GM12878 (cell line): Measurements from ENCODE around the gene SMIM14. TPM values are rescaled to one million over a fixed set of nuclear protein-coding genes. Genes with fewer than 3 reads are reported as not detected.

Experiments used
- ATAC-seq: fragments of 200-7000 bp; cut with Tn5 transposase; 3 replicates; pipeline ENCODE4 v1.9.1; 2020; ENCODE audit warnings: mild to moderate bottlenecking, moderate library complexity
- BruUV-seq: library from RNA; stranded (reverse); fragments of 400-500 nt; replicated peaks from 2 replicates; lab custom pipeline; 2021; lab: Mats Ljungman, UMichigan
- CTCF ChIA-PET: fragments of 300-600 bp; sonication (Branson Sonifier 250); formaldehyde crosslinking; extraction: SDS; loops from one replicate; lab custom pipeline; 2021; ENCODE audit warnings: inconsistent platforms; lab: Yijun Ruan, JAX
- POLR2A ChIA-PET: fragments of 350-600 bp; formaldehyde crosslinking; extraction: SDS; loops from one replicate; lab custom pipeline; 2021; ENCODE audit warnings: inconsistent platforms; lab: Charles Lee
- RAD21 ChIA-PET: fragments of 300-600 bp; sonication (Branson Sonifier 250); formaldehyde crosslinking; loops from one replicate; lab custom pipeline; 2023; ENCODE audit warnings: antibody characterized with exemption; ENCODE audit not compliant: unreplicated experiment; lab: Charles Lee
- SMC1A ChIA-PET: fragments of 300-600 bp; sonication (Branson Sonifier 250); formaldehyde crosslinking; loops from one replicate; lab custom pipeline; 2023; ENCODE audit not compliant: unreplicated experiment, uncharacterized antibody; lab: Charles Lee
- DNase-seq: peaks from one replicate; pipeline ENCODE4 v3.0.0-alpha.2; 2011; ENCODE audit warnings: low read depth, low spot score
- FAIRE-seq: peaks from 3 replicates; lab custom pipeline; 2011; peaks lifted over from hg19 to GRCh38; lab: Jason Lieb, UNC
- H2AFZ ChIP-seq: 2 replicates; pipeline ENCODE4 v1.6.0; 2011; ENCODE audit warnings: low read depth, low read length, control low read depth; ENCODE audit not compliant: control insufficient read depth
- H3K27ac ChIP-seq: 2 replicates; pipeline ENCODE4 v1.5.1; 2011; ENCODE audit warnings: control low read depth; ENCODE audit not compliant: control insufficient read depth, insufficient read depth
- H3K27me3 ChIP-seq, 2 experiments: replicated peaks in 1 of 2; 2 replicates each; pipeline versions ENCODE4 v1.6.0 to v1.6.1; 2011; ENCODE audit warnings: low read length in 1 of 2; ENCODE audit not compliant: control insufficient read depth in 2 of 2, insufficient read depth in 2 of 2
- H3K36me3 ChIP-seq, 2 experiments: 2 replicates each; pipeline ENCODE4 v1.5.1; 2011; ENCODE audit warnings: low read length in 1 of 2; ENCODE audit not compliant: control insufficient read depth in 2 of 2, insufficient read depth in 2 of 2
- H3K4me1 ChIP-seq: 2 replicates; pipeline ENCODE4 v1.6.1; 2011; ENCODE audit warnings: mild to moderate bottlenecking, low read length, moderate library complexity, mixed read lengths; ENCODE audit not compliant: control insufficient read depth, insufficient read depth
- H3K4me2 ChIP-seq: 2 replicates; pipeline ENCODE4 v1.6.0; 2011; ENCODE audit warnings: control low read depth; ENCODE audit not compliant: control insufficient read depth, insufficient read depth
- H3K4me3 ChIP-seq: fragments of 200-600 bp; sonication (generic); 2 replicates; pipeline ENCODE4 v1.5.1; 2016
- H3K79me2 ChIP-seq: 2 replicates; pipeline ENCODE4 v1.6.0; 2011; ENCODE audit warnings: low read length; ENCODE audit not compliant: control insufficient read depth, insufficient read depth
- H3K9ac ChIP-seq: 2 replicates; pipeline ENCODE4 v1.8.0; 2011; ENCODE audit warnings: low read length, control low read depth, mixed read lengths; ENCODE audit not compliant: control insufficient read depth, insufficient read depth
- H3K9me3 ChIP-seq: replicated peaks from 3 replicates; pipeline ENCODE4 v1.5.1; 2011; ENCODE audit warnings: mild to moderate bottlenecking, low read length; ENCODE audit not compliant: control insufficient read depth, insufficient read depth
- H4K20me1 ChIP-seq: 2 replicates; pipeline ENCODE4 v1.6.0; 2011; ENCODE audit not compliant: control insufficient read depth, insufficient read depth
- CBX3 ChIP-seq: fragments of 200-600 bp; sonication (generic); IDR thresholded peaks from 2 replicates; pipeline ENCODE4 v1.6.1; 2016; ENCODE audit warnings: low read depth, borderline replicate concordance
- CHD1 ChIP-seq: IDR thresholded peaks from 2 replicates; pipeline ENCODE4 v1.6.1; 2012; ENCODE audit warnings: low read depth, low read length, improper control_type of control experiment
- EZH2 ChIP-seq: IDR thresholded peaks from 2 replicates; pipeline ENCODE4 v1.6.1; 2012; ENCODE audit warnings: low read depth, mild to moderate bottlenecking, control low read depth, inconsistent platforms, low read length, borderline replicate concordance; ENCODE audit not compliant: control insufficient read depth
- HCFC1 ChIP-seq: fragments of 150-350 bp; IDR thresholded peaks from 2 replicates; pipeline ENCODE4 v1.6.1; 2014; ENCODE audit warnings: low read length
- HDAC2 ChIP-seq: fragments of 200-600 bp; sonication (generic); IDR thresholded peaks from 2 replicates; pipeline ENCODE4 v1.6.1; 2017
- IKZF2 ChIP-seq, 2 experiments: fragments of 450-650 bp; IDR thresholded peaks; 2 replicates each; pipeline ENCODE4 v1.6.1; 2017; ENCODE audit warnings: mild to moderate bottlenecking in 2 of 2, moderate library complexity in 2 of 2
- JUND ChIP-seq: IDR thresholded peaks from 2 replicates; pipeline ENCODE4 v1.6.1; 2012; ENCODE audit warnings: low read depth, mild to moderate bottlenecking, low read length, improper control_type of control experiment, moderate library complexity
- MTA2 ChIP-seq: fragments of 450-650 bp; IDR thresholded peaks from 2 replicates; pipeline ENCODE4 v1.6.1; 2016; ENCODE audit warnings: low read depth, mild to moderate bottlenecking, moderate library complexity
- NFIC ChIP-seq: IDR thresholded peaks from 2 replicates; pipeline ENCODE4 v1.6.1; 2012; ENCODE audit warnings: low read depth, mild to moderate bottlenecking, inconsistent platforms, low read length, moderate library complexity
- NFYA ChIP-seq: IDR thresholded peaks from 2 replicates; pipeline ENCODE4 v1.6.1; 2011; ENCODE audit warnings: low read depth, mild to moderate bottlenecking, low read length, improper control_type of control experiment, borderline replicate concordance
- PML ChIP-seq: IDR thresholded peaks from 2 replicates; pipeline ENCODE4 v1.6.1; 2012; ENCODE audit warnings: low read length, inconsistent platforms
- POLR2A ChIP-seq: IDR thresholded peaks from 2 replicates; pipeline ENCODE4 v1.6.1; 2011; ENCODE audit warnings: low read depth, mild to moderate bottlenecking, low read length
- RB1 ChIP-seq: fragments of 450-650 bp; formaldehyde crosslinking; IDR thresholded peaks from 2 replicates; pipeline ENCODE4 v1.6.1; 2017; ENCODE audit warnings: mild to moderate bottlenecking, borderline replicate concordance
- RUNX3 ChIP-seq: IDR thresholded peaks from 2 replicates; pipeline ENCODE4 v1.6.1; 2012; ENCODE audit warnings: low read length, inconsistent platforms
- SMC3 ChIP-seq: IDR thresholded peaks from 2 replicates; pipeline ENCODE4 v1.6.1; 2011; ENCODE audit warnings: low read length, improper control_type of control experiment, borderline replicate concordance
- SPI1 ChIP-seq: IDR thresholded peaks from 2 replicates; pipeline ENCODE4 v1.6.1; 2011; ENCODE audit warnings: low read depth, mild to moderate bottlenecking, low read length, moderate library complexity, borderline replicate concordance; ENCODE audit not compliant: insufficient read depth
- SRF ChIP-seq, 2 experiments: IDR thresholded peaks; 2 replicates each; pipeline ENCODE4 v1.6.1; 2011; ENCODE audit warnings: low read depth in 2 of 2, low read length in 2 of 2, mild to moderate bottlenecking in 1 of 2, moderate library complexity in 1 of 2
- STAT3 ChIP-seq: IDR thresholded peaks from 2 replicates; pipeline ENCODE4 v1.6.1; 2011; ENCODE audit warnings: low read depth, low read length, improper control_type of control experiment
- TAF1 ChIP-seq: IDR thresholded peaks from 2 replicates; pipeline ENCODE4 v1.6.1; 2011; ENCODE audit warnings: mild to moderate bottlenecking, low read depth, low read length, borderline replicate concordance
- YY1 ChIP-seq: IDR thresholded peaks from 2 replicates; pipeline ENCODE4 v1.6.1; 2011; ENCODE audit warnings: low read depth, mild to moderate bottlenecking, low read length
- ZNF274 ChIP-seq: IDR thresholded peaks from one replicate; pipeline ENCODE4 v1.8.0; 2011; ENCODE audit not compliant: insufficient read length, insufficient read depth
- WGBS: methylation state at CpG from one replicate; pipeline ENCODE4 v1.1.6; 2016; ENCODE audit warnings: low lambda C conversion rate; ENCODE audit not compliant: insufficient replicate concordance, insufficient coverage; ENCODE audit errors: missing lambda C conversion rate; 5-methylcytosine and 5-hydroxymethylcytosine counted together
- in situ Hi-C: fragments of 300-500 bp; cut with MboI; formaldehyde crosslinking; loops from 9 replicates; pipeline ENCODE4 v1.14.3; 2018; ENCODE audit warnings: mixed read lengths
- intact Hi-C: fragments of 100-400 bp; cut with micrococcal nuclease; formaldehyde crosslinking; loops from one replicate; pipeline ENCODE4 v1.14.2; 2022; ENCODE audit not compliant: unreplicated experiment
- polyA plus RNA-seq, 11 experiments: library from polyadenylated mRNA; depleted of rRNA in 4 of 11; unstranded in 6 of 11; stranded (reverse) in 5 of 11; fragments of >200 nt; fragmentation: Nextera tagmentation in 4 of 11; fragmentation: Illumina TruSeq in 1 of 11; extraction: Ambion mirVana in 4 of 11; extraction: Trizol in 1 of 11; gene quantifications; 1 replicate in 1 of 11; 2 replicates in 10 of 11; pipeline versions ENCODE4 v1.2.1 to v1.2.3, GENCODE V29; 2011 to 2016; ENCODE audit warnings: inconsistent platforms in 2 of 11, missing spikeins in 2 of 11, low read depth in 1 of 11
- total RNA-seq, 4 experiments: library from RNA; depleted of rRNA in 3 of 4; stranded (reverse); fragments of >200 nt in 3 of 4; fragmentation: Illumina TruSeq in 1 of 4; extraction: Trizol in 1 of 4; gene quantifications; 2 replicates each; pipeline versions ENCODE4 v1.2.1 to v1.2.3, GENCODE V29; 2013 to 2021
- TF ChIP-seq, protein P1 (sequence below): fragments of 450-650 bp; IDR thresholded peaks from 2 replicates; pipeline ENCODE4 v1.6.1; 2016; ENCODE audit warnings: mild to moderate bottlenecking, moderate library complexity, borderline replicate concordance
- TF ChIP-seq, protein P2 (sequence below): IDR thresholded peaks from 2 replicates; pipeline ENCODE4 v1.6.1; 2012; ENCODE audit warnings: low read depth, low read length, improper control_type of control experiment

Gene SMIM14
- total and polyA plus RNA-seq, 10 of the 15 experiments (the other 5 are each of a cell fraction or from before 2014, with no cell fraction given): 125 to 671 (median 188) TPM

- POLR2A ChIA-PET: interaction anchor here (0.5 to 1.9 kb wide), 9 partner anchors 17 to 191 kb away, joined by 3 to 7 read pairs (median 3); no protein-coding TSS in a partner anchor
- H3K9ac ChIP-seq: no peak overlapping the region
- peak; percentile 88 for ATAC-seq
- TF ChIP-seq STAT3 (no peak), CBX3 (no peak), IKZF2 (IDR thresholded peaks at IDR 0.05) (peak; percentile 95), JUND (no peak), SPI1 (peak; percentile 93), HDAC2 (no peak), RB1 (no peak), SRF (IDR thresholded peaks at IDR 0.05; ENCODE audit: low read depth in 2 of 2, low read length in 2 of 2) (no peak), EZH2 (no peak), NFYA (no peak), YY1 (no peak), PML (no peak), TAF1 (no peak), NFIC (peak; percentile 77), RUNX3 (peak; percentile 79), MTA2 (peak; percentile 75; the same call in 1 of the 2 replicates), POLR2A (no peak), SMC3 (no peak), ZNF274 (no peak), CHD1 (no peak), HCFC1 (no peak)
- TF ChIP-seq, protein P1, sequence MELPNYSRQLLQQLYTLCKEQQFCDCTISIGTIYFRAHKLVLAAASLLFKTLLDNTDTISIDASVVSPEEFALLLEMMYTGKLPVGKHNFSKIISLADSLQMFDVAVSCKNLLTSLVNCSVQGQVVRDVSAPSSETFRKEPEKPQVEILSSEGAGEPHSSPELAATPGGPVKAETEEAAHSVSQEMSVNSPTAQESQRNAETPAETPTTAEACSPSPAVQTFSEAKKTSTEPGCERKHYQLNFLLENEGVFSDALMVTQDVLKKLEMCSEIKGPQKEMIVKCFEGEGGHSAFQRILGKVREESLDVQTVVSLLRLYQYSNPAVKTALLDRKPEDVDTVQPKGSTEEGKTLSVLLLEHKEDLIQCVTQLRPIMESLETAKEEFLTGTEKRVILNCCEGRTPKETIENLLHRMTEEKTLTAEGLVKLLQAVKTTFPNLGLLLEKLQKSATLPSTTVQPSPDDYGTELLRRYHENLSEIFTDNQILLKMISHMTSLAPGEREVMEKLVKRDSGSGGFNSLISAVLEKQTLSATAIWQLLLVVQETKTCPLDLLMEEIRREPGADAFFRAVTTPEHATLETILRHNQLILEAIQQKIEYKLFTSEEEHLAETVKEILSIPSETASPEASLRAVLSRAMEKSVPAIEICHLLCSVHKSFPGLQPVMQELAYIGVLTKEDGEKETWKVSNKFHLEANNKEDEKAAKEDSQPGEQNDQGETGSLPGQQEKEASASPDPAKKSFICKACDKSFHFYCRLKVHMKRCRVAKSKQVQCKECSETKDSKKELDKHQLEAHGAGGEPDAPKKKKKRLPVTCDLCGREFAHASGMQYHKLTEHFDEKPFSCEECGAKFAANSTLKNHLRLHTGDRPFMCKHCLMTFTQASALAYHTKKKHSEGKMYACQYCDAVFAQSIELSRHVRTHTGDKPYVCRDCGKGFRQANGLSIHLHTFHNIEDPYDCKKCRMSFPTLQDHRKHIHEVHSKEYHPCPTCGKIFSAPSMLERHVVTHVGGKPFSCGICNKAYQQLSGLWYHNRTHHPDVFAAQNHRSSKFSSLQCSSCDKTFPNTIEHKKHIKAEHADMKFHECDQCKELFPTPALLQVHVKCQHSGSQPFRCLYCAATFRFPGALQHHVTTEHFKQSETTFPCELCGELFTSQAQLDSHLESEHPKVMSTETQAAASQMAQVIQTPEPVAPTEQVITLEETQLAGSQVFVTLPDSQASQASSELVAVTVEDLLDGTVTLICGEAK: no peak
- TF ChIP-seq, protein P2, sequence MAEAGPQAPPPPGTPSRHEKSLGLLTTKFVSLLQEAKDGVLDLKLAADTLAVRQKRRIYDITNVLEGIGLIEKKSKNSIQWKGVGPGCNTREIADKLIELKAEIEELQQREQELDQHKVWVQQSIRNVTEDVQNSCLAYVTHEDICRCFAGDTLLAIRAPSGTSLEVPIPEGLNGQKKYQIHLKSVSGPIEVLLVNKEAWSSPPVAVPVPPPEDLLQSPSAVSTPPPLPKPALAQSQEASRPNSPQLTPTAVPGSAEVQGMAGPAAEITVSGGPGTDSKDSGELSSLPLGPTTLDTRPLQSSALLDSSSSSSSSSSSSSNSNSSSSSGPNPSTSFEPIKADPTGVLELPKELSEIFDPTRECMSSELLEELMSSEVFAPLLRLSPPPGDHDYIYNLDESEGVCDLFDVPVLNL: no peak
These were observed 18.8 kb upstream of the SMIM14 start for GRCh38 chr4:39657465-39657864.

More at GRCh38 chr4:39657465-39657864, 18.8 kb upstream of the SMIM14 start:
- Histone ChIP-seq H3K4me2 (peak overlapping the region; percentile 41; the same call in 1 of the 2 replicates), H3K79me2 (no peaks in the 10 kb centered on the region), H3K9me3 (no peaks in the 10 kb centered on the region; the same call in 1 of the 3 replicates), H3K36me3 (no peaks in the 10 kb centered on the region), H4K20me1 (no peaks in the 10 kb centered on the region), H3K4me3 (no peak overlapping the region), H2AFZ (no peak overlapping the region), H3K27me3 (no peaks in the 10 kb centered on the region), H3K4me1 (peaks cover 31% of the 10 kb centered on the region), H3K27ac (peak overlapping the region; percentile 3; the same call in 1 of the 2 replicates)
- ChIA-PET CTCF (interaction anchor here (0.6 to 3.8 kb wide), 9 partner anchors 16 to 382 kb away, joined by 3 to 29 read pairs (median 5); partner anchors contain the start of gene SMIM14), RAD21 (interaction anchor here (0.6 to 4.1 kb wide), 11 partner anchors 18 to 188 kb away, joined by 3 to 31 read pairs (median 8); partner anchors contain the start of genes SMIM14 and UGDH), SMC1A (interaction anchor here (0.6 to 6.1 kb wide), 17 partner anchors 10 to 197 kb away, joined by 3 to 45 read pairs (median 4); partner anchors contain the start of gene SMIM14)
- in situ Hi-C loops (no loop called here), intact Hi-C loops (no loop called here)
- no TSS peak for BruUV-seq
- FAIRE-seq (peak; percentile 83), DNase-seq (peak; percentile 67)
- WGBS: 3% methylated on average over 6 of the region's 6 CpGs
